ENCODE data around the gene CNTNAP2. TPM values are rescaled to one million over a fixed set of nuclear protein-coding genes. Genes with fewer than 3 reads are reported as not detected.

Gene CNTNAP2
- total RNA-seq, 1 donor from 2014 or later, result not detected

GRCh38 chr7:148367731-148368475, 2251.3 kb downstream of the CNTNAP2 start:
- intact Hi-C loops (cut with micrococcal nuclease), result no loop called here

- intact Hi-C loops (cut with micrococcal nuclease), result no loop called here
Measured at GRCh38 chr7:148368562-148368961, 2252.0 kb downstream of the CNTNAP2 start.

GRCh38 chr7:148371280-148371937, 2254.8 kb downstream of the CNTNAP2 start:
- intact Hi-C loops (cut with micrococcal nuclease), result no loop called here

GRCh38 chr7:148374396-148375259, 2258.0 kb downstream of the CNTNAP2 start:
- intact Hi-C loops (cut with micrococcal nuclease), result no loop called here

- intact Hi-C loops (cut with micrococcal nuclease), result no loop called here
Measured at GRCh38 chr7:148379677-148380076, 2263.1 kb downstream of the CNTNAP2 start.

GRCh38 chr7:148380596-148381419, 2264.2 kb downstream of the CNTNAP2 start:
- intact Hi-C loops (cut with micrococcal nuclease), result no loop called here

- intact Hi-C loops (cut with micrococcal nuclease), result no loop called here
Measured at GRCh38 chr7:148382596-148382995, 2266.0 kb downstream of the CNTNAP2 start.

GRCh38 chr7:148383651-148384050, 2267.1 kb downstream of the CNTNAP2 start:
- intact Hi-C loops (cut with micrococcal nuclease), result no loop called here

GRCh38 chr7:148385009-148385682, 2268.5 kb downstream of the CNTNAP2 start:
- intact Hi-C loops (cut with micrococcal nuclease), result no loop called here

- intact Hi-C loops (cut with micrococcal nuclease), result no loop called here
Measured at GRCh38 chr7:148390381-148390780, 2273.8 kb downstream of the CNTNAP2 start.

GRCh38 chr7:148391591-148391990, 2275.0 kb downstream of the CNTNAP2 start:
- intact Hi-C loops (cut with micrococcal nuclease), result no loop called here

GRCh38 chr7:148394582-148394981, 2278.0 kb downstream of the CNTNAP2 start:
- intact Hi-C loops (cut with micrococcal nuclease), result no loop called here

- intact Hi-C loops (cut with micrococcal nuclease), result no loop called here
Measured at GRCh38 chr7:148395352-148395811, 2278.8 kb downstream of the CNTNAP2 start.

GRCh38 chr7:148395990-148396716, 2279.6 kb downstream of the CNTNAP2 start:
- intact Hi-C loops (cut with micrococcal nuclease), result no loop called here

- intact Hi-C loops (cut with micrococcal nuclease), result no loop called here
Measured at GRCh38 chr7:148397056-148397455, 2280.5 kb downstream of the CNTNAP2 start.

GRCh38 chr7:148397551-148397950, 2280.9 kb downstream of the CNTNAP2 start:
- intact Hi-C loops (cut with micrococcal nuclease), result no loop called here

- intact Hi-C loops (cut with micrococcal nuclease), result no loop called here
Measured at GRCh38 chr7:148397985-148398384, 2281.4 kb downstream of the CNTNAP2 start.

- intact Hi-C loops (cut with micrococcal nuclease), result no loop called here
Measured at GRCh38 chr7:148398844-148399365, 2282.3 kb downstream of the CNTNAP2 start.

GRCh38 chr7:148400101-148400500, 2283.5 kb downstream of the CNTNAP2 start:
- intact Hi-C loops (cut with micrococcal nuclease), result no loop called here

Data from T-helper 1 cell treated with Interleukin-12 subunit alpha and Interleukin-12 subunit beta and Interleukin-4 antibody, amounts not matched to agents 30 ng/mL and 1 ng/mL, for 36 hours (primary cell).